WTC11 (cell line): Measurements from ENCODE around the gene TCTN2. TPM values are rescaled to one million over a fixed set of nuclear protein-coding genes. Genes with fewer than 3 reads are reported as not detected.

ENCODE experiments used
- ATAC-seq: fragments of 200-7000 bp; cut with Tn5 transposase; 2 replicates; pipeline ENCODE4 v1.10.0; 2021; ENCODE audit warnings: mild to moderate bottlenecking, moderate library complexity
- CTCF ChIA-PET: fragments of 300-600 bp; sonication (Branson Sonifier 250); formaldehyde crosslinking; loops from one replicate; lab custom pipeline; 2021; ENCODE audit warnings: antibody characterized with exemption; lab: Charles Lee
- POLR2A ChIA-PET: fragments of 350-600 bp; sonication (Branson Sonifier 250); formaldehyde crosslinking; loops from one replicate; lab custom pipeline; 2021; ENCODE audit warnings: antibody characterized with exemption; lab: Charles Lee
- DNase-seq: peaks from one replicate; pipeline ENCODE4 v3.0.0; 2021; ENCODE audit warnings: low spot score
- H3K27ac Mint-ChIP-seq: 2 replicates; pipeline ENCODE4 v1.8.0; 2021; ENCODE audit warnings: mixed read lengths
- H3K27me3 Mint-ChIP-seq: 2 replicates; pipeline ENCODE4 v1.8.0; 2021; ENCODE audit warnings: low read depth, mild to moderate bottlenecking, moderate library complexity, mixed read lengths
- H3K36me3 Mint-ChIP-seq: 2 replicates; pipeline ENCODE4 v1.8.0; 2021; ENCODE audit warnings: mixed read lengths
- H3K4me1 Mint-ChIP-seq: 2 replicates; pipeline ENCODE4 v1.8.0; 2022; ENCODE audit warnings: mixed read lengths
- H3K4me3 Mint-ChIP-seq: 2 replicates; pipeline ENCODE4 v1.8.0; 2021; ENCODE audit warnings: mild to moderate bottlenecking, moderate library complexity, mixed read lengths
- H3K9me3 Mint-ChIP-seq: 2 replicates; pipeline ENCODE4 v1.8.0; 2021; ENCODE audit warnings: mixed read lengths
- ARID4B ChIP-seq: sonication (generic); formaldehyde crosslinking; IDR thresholded peaks from 2 replicates; pipeline ENCODE4 v1.8.0; 2023; ENCODE audit warnings: missing genetic modification reagents, mild to moderate bottlenecking, borderline replicate concordance
- ATF6 ChIP-seq: sonication (generic); formaldehyde crosslinking; IDR thresholded peaks from 2 replicates; pipeline ENCODE4 v1.8.1; 2023; ENCODE audit warnings: mild to moderate bottlenecking, missing genetic modification reagents
- CREM ChIP-seq: sonication (generic); formaldehyde crosslinking; IDR thresholded peaks from 2 replicates; pipeline ENCODE4 v1.8.1; 2022; ENCODE audit warnings: mild to moderate bottlenecking, missing genetic modification reagents, moderate library complexity
- ELF4 ChIP-seq: sonication (generic); formaldehyde crosslinking; IDR thresholded peaks from 2 replicates; pipeline ENCODE4 v1.8.1; 2022; ENCODE audit warnings: low read depth, mild to moderate bottlenecking, moderate library complexity, missing genetic modification reagents
- ESRRA ChIP-seq: sonication (generic); formaldehyde crosslinking; IDR thresholded peaks from 2 replicates; pipeline ENCODE4 v1.8.1; 2022; ENCODE audit warnings: mild to moderate bottlenecking, missing genetic modification reagents, borderline replicate concordance
- HMGA2 ChIP-seq: fragments of 250-450 bp; sonication (Bioruptor Pico); IDR thresholded peaks from 2 replicates; pipeline ENCODE4 v1.4.0; 2021; ENCODE audit warnings: mild to moderate bottlenecking, moderate library complexity
- IRF1 ChIP-seq: sonication (generic); formaldehyde crosslinking; IDR thresholded peaks from 2 replicates; pipeline ENCODE4 v1.8.0; 2023; ENCODE audit warnings: missing genetic modification reagents
- MXD4 ChIP-seq: fragments of 250-450 bp; sonication (Bioruptor Pico); IDR thresholded peaks from 2 replicates; pipeline ENCODE4 v1.8.0; 2021; ENCODE audit warnings: mild to moderate bottlenecking, moderate library complexity, borderline replicate concordance
- NFATC4 ChIP-seq: fragments of 250-450 bp; sonication (Bioruptor Pico); IDR thresholded peaks from 2 replicates; pipeline ENCODE4 v1.9.0; 2021; ENCODE audit warnings: mild to moderate bottlenecking
- NFYB ChIP-seq: sonication (generic); formaldehyde crosslinking; conservative IDR thresholded peaks from 2 replicates; pipeline ENCODE4 v1.8.0; 2022; ENCODE audit warnings: low read depth, missing genetic modification reagents
- NR2C2 ChIP-seq: sonication (generic); formaldehyde crosslinking; IDR thresholded peaks from 2 replicates; pipeline ENCODE4 v1.8.0; 2022; ENCODE audit warnings: mild to moderate bottlenecking, missing genetic modification reagents
- PREB ChIP-seq: sonication (generic); formaldehyde crosslinking; IDR thresholded peaks from 2 replicates; pipeline ENCODE4 v1.8.1; 2022; ENCODE audit warnings: mild to moderate bottlenecking, missing genetic modification reagents, moderate library complexity, borderline replicate concordance
- STAT6 ChIP-seq: sonication (generic); formaldehyde crosslinking; conservative IDR thresholded peaks from 2 replicates; pipeline ENCODE4 v1.8.1; 2023; ENCODE audit warnings: mild to moderate bottlenecking, low read depth, missing genetic modification reagents, moderate library complexity
- TP53 ChIP-seq: sonication (generic); formaldehyde crosslinking; IDR thresholded peaks from 2 replicates; pipeline ENCODE4 v1.8.1; 2023; ENCODE audit warnings: mild to moderate bottlenecking, missing genetic modification reagents
- ZNF263 ChIP-seq: sonication (generic); formaldehyde crosslinking; IDR thresholded peaks from 2 replicates; pipeline ENCODE4 v1.8.1; 2022; ENCODE audit warnings: low read depth, mild to moderate bottlenecking, moderate library complexity, missing genetic modification reagents
- ZNF396 ChIP-seq: fragments of 250-450 bp; sonication (Bioruptor Pico); IDR thresholded peaks from 2 replicates; pipeline ENCODE4 v1.8.0; 2021; ENCODE audit warnings: mild to moderate bottlenecking, moderate library complexity, borderline replicate concordance
- ZNF425 ChIP-seq: fragments of 250-450 bp; sonication (Bioruptor Pico); conservative IDR thresholded peaks from 2 replicates; pipeline ENCODE4 v1.9.0; 2021; ENCODE audit warnings: mild to moderate bottlenecking
- ZNF512 ChIP-seq: sonication (generic); formaldehyde crosslinking; IDR thresholded peaks from 2 replicates; pipeline ENCODE4 v1.8.1; 2022; ENCODE audit warnings: missing genetic modification reagents, borderline replicate concordance
- ZSCAN18 ChIP-seq: fragments of 250-450 bp; sonication (Bioruptor Pico); IDR thresholded peaks from 2 replicates; pipeline ENCODE4 v2.1.2; 2022; ENCODE audit warnings: mild to moderate bottlenecking, moderate library complexity
- total RNA-seq: library from RNA; stranded (reverse); gene quantifications from 3 replicates; pipeline ENCODE4 v1.2.3, GENCODE V29; 2021

TCTN2 gene
- total RNA-seq, 1 experiment from 2014 or later, result 6.2 TPM

- CTCF ChIA-PET, result no interaction called here
- no peak overlapping the region for H3K27ac Mint-ChIP-seq
- TF ChIP-seq CREM (CRISPR knock-in tag) (no peak), ZNF396 (CRISPR knock-in tag) (no peak), PREB (CRISPR knock-in tag) (no peak), NR2C2 (no peak), ESRRA (no peak), ZNF263 (CRISPR knock-in tag) (no peak), NFYB (CRISPR knock-in tag) (no peak), HMGA2 (CRISPR knock-in tag) (no peak)
- TF ChIP-seq, all 79 proteins: peak for 0
- Mint-ChIP-seq H3K36me3 (peaks cover 49% of the 10 kb centered on the region), H3K4me3 (no peak overlapping the region), H3K9me3 (no peaks in the 10 kb centered on the region), H3K4me1 (no peaks in the 10 kb centered on the region), H3K27me3 (no peaks in the 10 kb centered on the region)
- POLR2A ChIA-PET, result no interaction called here
- ATAC-seq, result no peak
- no peak for DNase-seq
Observed at GRCh38 chr12:123723765-123724164, 52.9 kb downstream of the TCTN2 start.

- no peaks in the 10 kb centered on the region for H3K9me3 Mint-ChIP-seq
- no peak overlapping the region for H3K4me3 Mint-ChIP-seq
- H3K27me3 Mint-ChIP-seq, result no peaks in the 10 kb centered on the region
- ChIA-PET CTCF (no interaction called here), POLR2A (no interaction called here)
- H3K36me3 Mint-ChIP-seq, result peaks cover 61% of the 10 kb centered on the region
- DNase-seq (no peak), ATAC-seq (no peak)
- H3K27ac Mint-ChIP-seq, result no peak overlapping the region
- TF ChIP-seq MXD4 (no peak), IRF1 (CRISPR knock-in tag) (no peak), ARID4B (CRISPR knock-in tag) (no peak), STAT6 (CRISPR knock-in tag) (no peak), TP53 (CRISPR knock-in tag) (no peak), ZNF512 (CRISPR knock-in tag) (no peak), NFATC4 (CRISPR knock-in tag) (no peak), ZNF425 (CRISPR knock-in tag) (no peak), ELF4 (CRISPR knock-in tag) (no peak), ZSCAN18 (CRISPR knock-in tag) (no peak), ATF6 (CRISPR knock-in tag) (no peak)
- no peaks in the 10 kb centered on the region for H3K4me1 Mint-ChIP-seq
Observed at GRCh38 chr12:123726244-123726643, 55.3 kb downstream of the TCTN2 start.
